NT2/D1 (cell line): ENCODE measurements around the gene CXCL12.

Source experiments
- SUZ12 ChIP-seq: IDR thresholded peaks from 2 replicates; pipeline ENCODE4 v1.6.1; 2011; ENCODE audit not compliant: insufficient read length, insufficient read depth; ENCODE audit errors: extremely low read depth
- YY1 ChIP-seq: IDR thresholded peaks from 2 replicates; pipeline ENCODE4 v1.6.1; 2011; ENCODE audit not compliant: insufficient read length, insufficient read depth

DNA sequence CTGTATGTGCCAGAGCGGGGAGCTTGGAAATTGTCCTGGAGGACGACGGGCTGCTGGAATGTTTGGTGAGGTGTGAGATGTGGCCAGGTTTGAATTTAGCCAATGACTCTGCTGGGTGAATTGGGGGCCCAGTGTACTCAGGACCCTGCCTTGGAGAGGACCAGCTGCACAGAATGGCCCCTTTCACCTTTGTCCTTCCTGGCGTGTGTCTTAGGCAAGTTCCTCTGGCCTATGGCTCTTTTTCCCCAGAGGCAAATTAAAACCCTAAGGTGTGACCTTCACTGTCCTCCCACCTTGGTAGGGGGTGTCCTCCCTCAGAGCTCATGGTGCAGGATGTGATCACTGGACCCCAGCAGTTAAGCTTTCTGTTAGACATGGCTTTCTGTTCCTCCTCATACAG lies 47.8 kb downstream of the CXCL12 start:
- TF ChIP-seq YY1, result no peak
- no peak for TF ChIP-seq SUZ12
